SIG-M5 (cell line): ENCODE results near the gene SH3GLB1.

ENCODE experiments used
- DNase-seq: peaks from one replicate; lab custom pipeline; 2025; lab: John Stamatoyannopoulos, UW

SH3GLB1 gene

GRCh38 chr1:86733340-86733739, 29.0 kb downstream of the SH3GLB1 start:
- no peak for DNase-seq

GRCh38 chr1:86739648-86740509, 35.5 kb downstream of the SH3GLB1 start:
- no peak for DNase-seq

- no peak for DNase-seq
These were observed 37.7 kb downstream of the SH3GLB1 start for GRCh38 chr1:86741947-86742572.

- no peak for DNase-seq
These were observed 42.9 kb downstream of the SH3GLB1 start for GRCh38 chr1:86747304-86747703.

GRCh38 chr1:86748622-86749373, 44.4 kb downstream of the SH3GLB1 start:
- DNase-seq: no peak

- DNase-seq: no peak
These were observed 45.7 kb downstream of the SH3GLB1 start for GRCh38 chr1:86750076-86750475.

GRCh38 chr1:86750530-86750929, 46.2 kb downstream of the SH3GLB1 start:
- DNase-seq: no peak

GRCh38 chr1:86751923-86752322, 47.5 kb downstream of the SH3GLB1 start:
- no peak for DNase-seq

GRCh38 chr1:86753700-86754099, 49.3 kb downstream of the SH3GLB1 start:
- DNase-seq: no peak

GRCh38 chr1:86754265-86754974, 50.0 kb downstream of the SH3GLB1 start:
- no peak for DNase-seq

GRCh38 chr1:86756062-86756406, 51.7 kb downstream of the SH3GLB1 start:
- no peak for DNase-seq

- DNase-seq: no peak
These were observed 53.1 kb downstream of the SH3GLB1 start for GRCh38 chr1:86757272-86757984.

GRCh38 chr1:86758570-86758969, 54.2 kb downstream of the SH3GLB1 start:
- no peak for DNase-seq

- DNase-seq: no peak
These were observed 55.8 kb downstream of the SH3GLB1 start for GRCh38 chr1:86760199-86760598.

- DNase-seq: no peak
These were observed 58.0 kb downstream of the SH3GLB1 start for GRCh38 chr1:86762336-86762735.

- no peak for DNase-seq
These were observed 60.1 kb downstream of the SH3GLB1 start for GRCh38 chr1:86764523-86764922.

GRCh38 chr1:86765073-86765472, 60.7 kb downstream of the SH3GLB1 start:
- no peak for DNase-seq

GRCh38 chr1:86765674-86766073, 61.3 kb downstream of the SH3GLB1 start:
- no peak for DNase-seq

GRCh38 chr1:86768554-86768953, 64.2 kb downstream of the SH3GLB1 start:
- no peak for DNase-seq

- DNase-seq: no peak
These were observed 64.7 kb downstream of the SH3GLB1 start for GRCh38 chr1:86769065-86769464.
